CD4-positive, alpha-beta T cell (primary cell): ENCODE results near the gene RELT. TPM values are rescaled to one million over a fixed set of nuclear protein-coding genes. Genes with fewer than 3 reads are reported as not detected.

Experiments
- ATAC-seq: fragments of 200-7000 bp; cut with Tn5 transposase; one replicate; pipeline ENCODE4 v1.10.0; 2022; ENCODE audit warnings: mild to moderate bottlenecking; ENCODE audit not compliant: poor library complexity
- CTCF ChIA-PET: fragments of 350-600 bp; sonication (Branson Sonifier 250); formaldehyde crosslinking; loops from one replicate; lab custom pipeline; 2021; ENCODE audit warnings: antibody characterized with exemption, inconsistent platforms; lab: Charles Lee
- POLR2A ChIA-PET: fragments of 350-600 bp; sonication (Branson Sonifier 250); formaldehyde crosslinking; loops from one replicate; lab custom pipeline; 2021; ENCODE audit warnings: antibody characterized with exemption, inconsistent platforms; lab: Charles Lee
- DNase-seq, 14 experiments: peaks; one replicate each; pipeline ENCODE4 v3.0.0-alpha.2; 2013 to 2020; ENCODE audit warnings: mixed read lengths in 2 of 14
- H3K27ac ChIP-seq, 2 donors: one replicate each; pipeline versions ENCODE4 v1.5.1 to v1.7.0; 2013; ENCODE audit warnings: low read length in 2 of 2, low read depth in 1 of 2, mild to moderate bottlenecking in 1 of 2
- H3K27me3 ChIP-seq, 2 experiments: 1 replicate in 1 of 2; 2 replicates in 1 of 2; pipeline versions ENCODE4 v1.6.1 to v1.7.0; 2013; ENCODE audit warnings: low read length in 2 of 2, control low read depth in 1 of 2, mild to moderate bottlenecking in 1 of 2, moderate library complexity in 1 of 2; ENCODE audit not compliant: insufficient read depth in 2 of 2, control insufficient read depth in 1 of 2
- H3K36me3 ChIP-seq: one replicate; pipeline ENCODE4 v1.6.1; 2013; ENCODE audit warnings: low read length, control low read depth; ENCODE audit not compliant: insufficient read depth
- H3K4me1 ChIP-seq: one replicate; pipeline ENCODE4 v1.6.1; 2013; ENCODE audit warnings: low read length, control low read depth; ENCODE audit not compliant: insufficient read depth
- H3K4me3 ChIP-seq: one replicate; pipeline ENCODE4 v1.5.1; 2013; ENCODE audit warnings: mild to moderate bottlenecking, low read length, moderate library complexity
- H3K9me3 ChIP-seq, 2 experiments: 1 replicate in 1 of 2; 2 replicates in 1 of 2; pipeline versions ENCODE4 v1.6.1 to v1.7.0; 2013; ENCODE audit warnings: low read length in 2 of 2, mild to moderate bottlenecking in 2 of 2, control low read depth in 1 of 2, moderate library complexity in 1 of 2; ENCODE audit not compliant: control insufficient read depth in 1 of 2, insufficient read depth in 1 of 2
- H3K27ac Mint-ChIP-seq: one replicate; pipeline ENCODE4 v1.8.0; 2020; ENCODE audit warnings: mixed read lengths
- H3K27me3 Mint-ChIP-seq: one replicate; pipeline ENCODE4 v1.8.0; 2021; ENCODE audit warnings: mixed read lengths
- H3K36me3 Mint-ChIP-seq: one replicate; pipeline ENCODE4 v1.8.0; 2021; ENCODE audit warnings: low read depth, mixed read lengths
- H3K4me1 Mint-ChIP-seq: one replicate; pipeline ENCODE4 v1.8.0; 2021; ENCODE audit warnings: low read depth, mixed read lengths
- H3K4me3 Mint-ChIP-seq: one replicate; pipeline ENCODE4 v1.8.0; 2020; ENCODE audit warnings: mild to moderate bottlenecking, mixed read lengths
- H3K9me3 Mint-ChIP-seq: one replicate; pipeline ENCODE4 v1.8.0; 2020; ENCODE audit warnings: mixed read lengths
- CTCF ChIP-seq: fragments of 200-600 bp; IDR thresholded peaks from one replicate; pipeline ENCODE4 v1.8.0; 2022; ENCODE audit warnings: antibody characterized with exemption, mild to moderate bottlenecking
- intact Hi-C, 2 experiments: fragments of 100-400 bp; cut with DNase I in 1 of 2; cut with micrococcal nuclease in 1 of 2; formaldehyde crosslinking; loops; one replicate each; pipeline versions ENCODE4 v1.15.1 to v1.9.0; 2023 to 2025; cut with DNase I, micrococcal nuclease
- total RNA-seq, 174 experiments: library from RNA in 2 of 174; stranded (reverse) in 2 of 174; gene quantifications; one replicate each; pipeline ENCODE4 v1.2.3 and lab custom pipeline; 2021 to 2026

RELT gene
- total RNA-seq, 2 experiments from 2014 or later = 107 to 114 TPM

DNA sequence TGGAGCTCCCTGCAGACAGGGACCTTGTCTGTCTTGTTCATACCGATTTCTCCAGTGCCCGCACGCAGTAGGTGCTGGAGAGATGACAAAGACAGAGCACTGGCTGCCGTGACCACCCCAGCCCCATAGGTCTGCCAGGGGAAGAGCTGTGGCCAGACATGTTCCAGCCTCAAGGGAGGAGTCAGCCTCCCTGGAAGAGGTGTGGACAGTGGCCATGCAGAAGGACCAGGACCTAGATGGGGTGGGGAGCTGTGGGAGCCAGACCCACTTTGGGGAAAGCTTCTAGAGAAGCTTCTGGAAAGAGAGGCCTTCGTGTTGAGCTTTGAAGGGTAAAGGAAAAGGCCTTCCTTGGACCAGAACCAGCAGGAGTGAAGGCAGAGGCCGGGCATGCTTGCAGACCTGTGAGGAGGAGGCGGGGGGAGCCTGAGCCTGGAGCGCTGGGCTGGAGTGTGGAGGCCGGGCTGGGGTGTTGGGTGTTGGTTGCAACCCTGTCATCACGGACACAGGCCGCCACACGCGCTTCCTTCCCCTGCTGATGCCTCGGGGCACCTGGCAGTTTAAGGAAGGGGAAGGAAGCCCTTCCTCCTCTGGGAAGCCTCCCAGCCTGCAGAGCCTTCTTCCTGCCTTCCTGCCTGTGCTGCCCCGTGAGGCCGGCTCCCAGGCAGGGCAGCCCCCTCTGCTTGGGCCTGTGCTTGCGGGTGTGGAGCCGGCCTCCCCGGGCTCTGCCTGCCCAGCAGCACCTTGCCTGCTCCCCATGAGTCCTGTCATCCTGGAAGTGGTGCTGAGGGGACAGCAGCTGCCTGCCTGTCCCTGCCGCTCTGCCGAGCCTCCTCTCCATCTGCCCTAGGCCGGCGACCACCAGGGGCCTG, 12.3 kb downstream of the RELT start:
- ChIA-PET CTCF (interaction anchor here (1.0 kb wide), 1 partner anchor 37 kb away, joined by 7 read pairs; no protein-coding TSS in a partner anchor), POLR2A (interaction anchor here (0.8 kb wide), 1 partner anchor 12 kb away, joined by 3 read pairs; the partner anchor contains the start of gene RELT)
- no peak overlapping the region for H3K4me3 ChIP-seq
- Mint-ChIP-seq H3K9me3 (no peaks in the 10 kb centered on the region), H3K4me1 (peaks cover 48% of the 10 kb centered on the region), H3K27ac (peak overlapping the region; percentile 55), H3K27me3 (no peaks in the 10 kb centered on the region), H3K4me3 (no peak overlapping the region), H3K36me3 (peaks cover 11% of the 10 kb centered on the region)
- H3K36me3 ChIP-seq = peaks cover 23% of the 10 kb centered on the region
- DNase-seq (peak in 2 of 14 experiments; percentile 37 to 39), ATAC-seq (no peak)
- H3K4me1 ChIP-seq = peaks cover 59% of the 10 kb centered on the region
- intact Hi-C loops = no loop called here
- no peak for TF ChIP-seq CTCF
- no peaks in the 10 kb centered on the region for H3K27me3 ChIP-seq
- no peaks in the 10 kb centered on the region for H3K9me3 ChIP-seq
- no peak overlapping the region for H3K27ac ChIP-seq

DNA sequence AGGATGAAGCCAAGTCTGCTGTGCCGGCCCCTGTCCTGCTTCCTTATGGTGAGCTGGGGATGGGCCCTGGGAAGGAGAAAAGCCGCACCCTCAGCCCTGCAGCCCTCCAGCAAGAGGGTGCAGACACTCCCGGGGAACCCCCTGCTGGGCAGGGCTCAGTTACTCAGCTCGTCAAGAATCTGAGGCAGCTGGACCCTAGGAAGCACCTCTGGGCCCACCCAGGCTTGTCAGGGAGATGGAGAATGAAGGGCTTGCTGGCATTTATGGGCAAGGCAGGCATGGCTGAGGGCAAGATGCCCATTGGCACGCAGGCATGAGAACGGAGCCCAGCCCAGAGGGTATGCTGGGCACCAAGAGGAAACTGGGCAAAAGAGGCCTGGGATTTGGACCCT, 12.9 kb downstream of the RELT start:
- Histone ChIP-seq H3K9me3 (no peaks in the 10 kb centered on the region), H3K27me3 (no peaks in the 10 kb centered on the region), H3K36me3 (peaks cover 24% of the 10 kb centered on the region), H3K4me3 (no peak overlapping the region), H3K27ac (no peak overlapping the region), H3K4me1 (peaks cover 53% of the 10 kb centered on the region)
- intact Hi-C loops = no loop called here
- ChIA-PET POLR2A (no interaction called here), CTCF (interaction anchor here (1.0 kb wide), 1 partner anchor 38 kb away, joined by 7 read pairs; no protein-coding TSS in a partner anchor)
- Mint-ChIP-seq H3K27ac (no peak overlapping the region), H3K4me1 (peaks cover 44% of the 10 kb centered on the region), H3K9me3 (no peaks in the 10 kb centered on the region), H3K27me3 (no peaks in the 10 kb centered on the region), H3K4me3 (no peak overlapping the region), H3K36me3 (peaks cover 17% of the 10 kb centered on the region)
- DNase-seq (no peak), ATAC-seq (no peak)
- no peak for TF ChIP-seq CTCF

DNA sequence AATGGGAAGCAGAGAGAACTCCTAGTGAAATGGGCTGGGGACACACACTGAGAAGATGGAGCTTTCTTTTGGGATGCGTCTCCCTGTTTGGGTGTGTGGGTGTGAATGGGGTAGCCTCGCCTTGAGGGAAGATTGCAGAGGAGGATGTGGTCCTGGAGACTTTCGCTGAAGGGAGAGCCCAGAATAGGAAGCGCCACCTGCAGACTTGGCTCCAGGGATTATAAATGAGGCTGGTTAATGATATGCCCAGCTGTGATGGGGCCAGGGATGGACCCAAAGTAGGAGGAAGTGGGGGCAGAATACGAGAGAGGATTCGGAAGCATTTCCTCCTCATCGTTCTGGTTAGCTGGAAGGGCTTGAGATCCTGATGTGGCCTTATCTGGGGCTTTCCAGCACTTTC, 13.7 kb downstream of the RELT start:
- ChIA-PET CTCF (interaction anchor here (0.7 kb wide), 1 partner anchor 38 kb away, joined by 3 read pairs; no protein-coding TSS in a partner anchor), POLR2A (no interaction called here)
- Mint-ChIP-seq H3K4me1 (peaks cover 36% of the 10 kb centered on the region), H3K9me3 (no peaks in the 10 kb centered on the region), H3K27me3 (no peaks in the 10 kb centered on the region), H3K27ac (no peak overlapping the region), H3K36me3 (peaks cover 17% of the 10 kb centered on the region), H3K4me3 (no peak overlapping the region)
- ATAC-seq (no peak), DNase-seq (no peak)
- no peak for TF ChIP-seq CTCF
- intact Hi-C loops = loop anchor here (5.0 to 10.0 kb wide), 2 partner anchors 83 to 85 kb away; partner anchors contain the start of gene ARHGEF17 (in 2 of the 2)
- peaks cover 45% of the 10 kb centered on the region for H3K4me1 ChIP-seq
- H3K27me3 ChIP-seq = no peaks in the 10 kb centered on the region
- H3K9me3 ChIP-seq = no peaks in the 10 kb centered on the region
- peaks cover 32% of the 10 kb centered on the region for H3K36me3 ChIP-seq
- no peak overlapping the region for H3K27ac ChIP-seq
- H3K4me3 ChIP-seq = no peak overlapping the region
